Dermis blood vessel endothelial cell (primary cell): ENCODE results near the gene FAM98A. TPM values are rescaled to one million over a fixed set of nuclear protein-coding genes. Genes with fewer than 3 reads are reported as not detected.

Source experiments
- DNase-seq: peaks from one replicate; pipeline ENCODE4 v3.0.0; 2010
- total RNA-seq: library from RNA; depleted of rRNA; stranded (reverse); fragments of >200 nt; gene quantifications from 2 replicates; pipeline ENCODE4 v1.2.3, GENCODE V29; 2014

FAM98A gene
- total RNA-seq, 1 donor from 2014 or later: 102 TPM

DNA sequence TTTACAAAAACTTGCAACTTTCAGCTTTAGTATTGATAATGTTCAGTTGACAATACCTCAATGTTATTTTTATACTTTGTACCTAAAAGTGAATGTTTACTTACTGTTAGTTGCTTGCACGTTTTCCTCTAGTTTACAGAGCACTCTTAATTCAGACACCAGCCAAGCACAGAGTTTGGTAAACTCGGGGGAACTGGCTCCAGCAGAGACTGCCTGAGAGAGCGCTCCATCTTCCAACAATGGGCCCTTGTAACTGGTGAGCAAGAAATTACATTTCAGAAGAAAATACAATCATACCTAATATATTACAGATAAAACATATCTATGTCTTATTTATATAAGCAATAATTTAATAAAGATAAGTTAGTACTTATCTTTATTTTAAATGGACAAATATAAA is 3.7 kb downstream of the FAM98A start:
- DNase-seq: no peak

DNA sequence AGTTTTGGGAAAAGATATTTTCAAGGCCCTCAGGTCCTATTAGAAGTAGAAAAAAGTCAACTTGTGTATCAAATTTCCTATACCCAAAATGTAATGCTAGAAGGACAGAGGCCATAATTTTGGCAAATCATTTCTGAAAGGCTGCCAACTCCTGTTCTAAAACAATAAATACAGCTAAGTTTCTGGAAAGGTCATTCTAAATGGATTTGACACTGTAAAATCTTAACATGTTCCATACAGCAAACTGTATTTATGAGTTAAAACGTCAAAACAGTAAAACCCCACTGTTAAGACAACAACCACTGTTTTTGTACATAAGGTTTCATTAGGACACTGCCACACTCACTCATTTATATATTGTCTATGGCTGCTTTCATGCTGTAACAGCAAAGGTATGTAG is 9.7 kb downstream of the FAM98A start:
- DNase-seq: peak; percentile 11

- no peak for DNase-seq
Observed at GRCh38 chr2:33588232-33588631, 10.9 kb downstream of the FAM98A start.

- DNase-seq: no peak
Observed at GRCh38 chr2:33586766-33587165, 12.3 kb downstream of the FAM98A start.

DNA sequence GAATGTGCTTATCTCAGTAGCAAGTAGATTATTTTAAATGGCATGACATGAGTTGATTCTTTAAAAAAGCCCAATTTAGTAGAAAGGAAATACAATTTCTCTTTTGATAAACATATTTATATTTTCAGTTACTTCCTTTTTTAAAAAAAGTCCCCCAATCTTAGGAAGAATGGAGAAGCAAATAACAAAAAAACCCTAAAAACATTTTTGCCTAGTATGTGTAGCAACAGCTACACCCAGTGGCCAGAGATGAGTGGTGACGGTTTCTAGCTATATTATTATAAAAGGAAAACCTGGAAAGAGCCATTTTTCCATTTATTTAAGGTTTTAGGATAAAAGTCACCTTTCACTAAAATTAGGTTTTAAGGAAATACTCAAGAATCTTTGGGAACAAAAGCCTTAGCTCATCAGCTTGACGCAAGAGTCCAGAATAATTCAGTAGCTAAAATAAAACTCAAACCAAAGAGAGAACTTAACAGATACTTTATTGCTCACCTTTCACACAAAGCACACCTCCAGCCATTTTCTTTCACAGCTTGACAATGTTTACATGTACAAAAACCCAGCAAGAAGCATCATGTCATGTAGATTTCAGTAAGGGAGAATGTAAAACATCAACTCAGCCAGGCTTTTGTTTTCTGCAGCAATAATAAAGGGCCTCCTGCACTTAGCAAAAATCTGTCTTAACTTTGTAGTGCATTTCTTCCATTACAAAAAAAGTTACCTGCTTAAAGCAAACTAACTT is 15.7 kb downstream of the FAM98A start:
- peak; percentile 69 for DNase-seq

- no peak for DNase-seq
Observed at GRCh38 chr2:33581872-33582271, 17.2 kb downstream of the FAM98A start.

DNA sequence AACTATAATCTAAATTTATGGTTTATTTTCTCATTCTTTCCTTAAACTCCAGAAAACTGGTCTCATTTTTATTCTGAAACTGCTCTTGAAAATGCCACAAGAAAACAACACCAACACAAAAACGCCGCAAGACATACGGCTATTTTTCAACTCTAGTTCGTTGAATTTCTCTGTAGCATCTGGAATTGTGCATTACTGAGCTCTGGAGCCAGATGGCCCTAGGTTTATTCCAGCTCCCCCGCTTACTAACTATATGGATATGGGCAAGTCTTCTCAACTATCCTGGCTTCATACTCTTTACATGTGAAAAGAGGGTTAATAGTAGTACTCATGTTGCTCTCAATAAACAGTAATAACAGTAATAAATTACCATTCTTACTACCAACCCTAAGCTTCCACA is 19.9 kb downstream of the FAM98A start:
- DNase-seq: no peak

GRCh38 chr2:33577668-33578067 is 21.4 kb downstream of the FAM98A start:
- DNase-seq: peak; percentile 10

GRCh38 chr2:33577084-33577483 is 22.0 kb downstream of the FAM98A start:
- no peak for DNase-seq

DNA sequence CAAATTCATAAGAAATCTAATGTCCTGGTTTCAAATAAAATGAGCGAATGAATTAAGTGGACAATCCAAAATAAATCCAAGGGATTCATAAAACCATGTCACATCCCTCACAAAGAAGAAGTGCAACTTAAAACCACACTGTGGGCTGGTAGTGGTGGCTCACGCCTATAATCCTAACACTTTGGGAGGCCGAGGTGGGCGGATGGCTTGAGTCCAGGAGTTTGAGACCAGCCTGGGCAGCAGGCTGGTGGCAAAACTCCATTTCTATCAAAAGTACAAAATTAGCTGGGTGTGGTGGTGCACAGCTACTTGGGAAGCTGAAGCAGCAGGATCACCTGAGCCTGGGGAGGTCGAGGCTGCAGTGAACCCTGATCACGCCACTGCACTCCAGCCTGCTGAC is 25.4 kb downstream of the FAM98A start:
- DNase-seq: no peak

GRCh38 chr2:33570681-33571080 is 28.4 kb downstream of the FAM98A start:
- no peak for DNase-seq

GRCh38 chr2:33561872-33562271 is 37.2 kb downstream of the FAM98A start:
- DNase-seq: no peak

GRCh38 chr2:33560017-33560416 is 39.1 kb downstream of the FAM98A start:
- no peak for DNase-seq

DNA sequence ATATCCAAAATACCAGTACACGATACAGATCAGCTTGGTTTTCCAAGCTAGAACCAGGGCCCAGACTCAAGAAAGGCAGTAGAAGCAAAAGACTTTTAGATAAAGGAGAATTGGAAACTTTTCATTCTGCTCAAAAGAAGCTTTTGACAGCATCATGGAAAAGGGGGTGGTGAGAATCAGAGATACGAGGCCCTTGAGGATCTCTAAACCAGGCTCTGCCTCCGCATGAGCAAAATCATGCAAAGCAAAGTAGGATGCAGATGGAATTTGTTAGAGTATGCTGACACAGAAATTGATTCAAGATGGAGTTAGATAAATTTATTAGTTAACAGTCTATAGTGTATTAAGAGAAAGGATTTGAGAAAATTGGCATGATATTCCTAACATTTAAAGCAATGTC is 39.8 kb downstream of the FAM98A start:
- no peak for DNase-seq

DNA sequence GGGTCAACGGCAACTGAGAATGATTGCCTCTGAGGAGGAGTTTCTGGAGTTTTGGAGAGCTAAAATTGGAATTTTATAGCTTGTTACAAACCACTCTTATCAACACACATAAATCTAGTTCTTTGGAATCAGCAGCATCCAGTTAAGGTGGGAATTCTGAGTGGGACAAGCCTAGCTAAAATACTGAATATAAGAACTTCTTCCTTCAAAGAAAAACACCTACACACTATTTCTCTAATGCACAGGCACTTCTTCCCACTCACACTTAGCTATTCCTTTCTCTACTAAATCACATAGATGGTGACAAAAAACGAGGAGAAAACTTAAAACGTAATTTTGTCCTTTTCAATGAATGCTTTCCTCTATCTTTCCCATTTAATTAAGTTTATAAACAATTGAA is 43.4 kb downstream of the FAM98A start:
- no peak for DNase-seq

DNA sequence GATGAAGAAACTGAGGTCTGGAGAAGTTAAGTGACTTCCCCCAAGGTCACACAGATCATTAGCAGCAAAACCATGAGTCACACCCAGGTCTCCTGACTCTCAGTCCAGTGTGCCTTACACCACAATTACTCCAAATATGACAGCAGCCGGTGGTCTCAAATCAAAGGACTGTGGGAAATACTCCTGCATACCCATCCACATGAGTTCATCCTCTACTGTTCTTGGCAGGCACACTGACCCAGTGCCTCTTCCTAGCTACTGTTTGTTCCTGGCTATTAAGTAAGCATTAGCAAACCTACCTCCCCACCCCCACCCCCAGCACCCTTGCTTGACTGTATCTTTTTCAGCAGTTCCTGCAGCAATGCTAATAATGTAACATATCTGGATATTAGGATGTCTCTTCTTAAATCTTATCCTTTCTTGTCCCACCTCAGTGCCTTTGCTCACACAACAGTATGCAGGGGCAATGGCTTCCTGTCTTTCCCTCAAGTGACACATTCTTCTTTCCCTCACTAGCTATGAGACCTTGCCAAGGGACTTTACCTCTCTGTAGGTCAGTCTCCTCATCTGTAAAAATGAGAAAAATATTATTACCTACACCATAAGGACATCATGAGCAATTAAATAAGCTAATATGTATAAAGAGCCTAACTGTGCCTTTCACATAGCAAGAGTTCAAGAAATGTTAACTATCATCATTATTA is 46.2 kb downstream of the FAM98A start:
- peak; percentile 43 for DNase-seq

DNA sequence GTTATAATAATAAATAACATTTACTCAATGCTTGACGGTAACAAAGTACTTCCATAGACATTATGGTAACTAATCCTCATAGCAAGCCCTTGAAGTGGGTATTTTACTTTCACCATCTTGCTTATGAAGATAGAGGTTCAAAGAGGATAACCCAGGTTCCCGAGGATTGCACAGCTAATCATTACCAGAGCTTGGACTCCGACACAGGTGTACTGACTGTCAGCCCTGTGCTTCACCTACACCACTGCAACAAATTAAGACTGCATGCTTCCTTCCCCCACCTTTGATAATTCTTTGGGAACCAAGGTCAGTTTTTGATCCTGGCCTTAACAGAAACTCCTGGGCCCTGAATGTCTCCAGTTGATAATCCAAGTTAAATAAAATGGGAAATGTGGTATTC is 48.9 kb downstream of the FAM98A start:
- no peak for DNase-seq

DNA sequence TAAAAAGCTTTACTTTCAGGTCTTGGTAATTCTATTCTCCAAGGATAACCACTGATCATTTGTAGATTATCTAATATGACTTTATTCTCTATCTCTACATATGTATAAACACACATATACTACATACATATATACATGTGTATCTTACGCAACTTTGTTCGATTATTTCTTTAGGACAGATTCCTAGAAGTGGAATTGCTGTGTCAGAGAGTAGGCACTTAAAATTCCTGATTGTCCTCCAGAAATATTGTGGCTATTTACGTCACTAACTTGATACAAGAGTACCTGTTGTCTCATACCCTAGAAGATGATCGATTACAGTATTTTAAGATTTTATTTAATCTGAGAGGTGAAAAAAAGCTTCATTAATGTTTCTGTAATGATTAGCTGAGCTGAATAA is 57.9 kb downstream of the FAM98A start:
- DNase-seq: no peak

DNA sequence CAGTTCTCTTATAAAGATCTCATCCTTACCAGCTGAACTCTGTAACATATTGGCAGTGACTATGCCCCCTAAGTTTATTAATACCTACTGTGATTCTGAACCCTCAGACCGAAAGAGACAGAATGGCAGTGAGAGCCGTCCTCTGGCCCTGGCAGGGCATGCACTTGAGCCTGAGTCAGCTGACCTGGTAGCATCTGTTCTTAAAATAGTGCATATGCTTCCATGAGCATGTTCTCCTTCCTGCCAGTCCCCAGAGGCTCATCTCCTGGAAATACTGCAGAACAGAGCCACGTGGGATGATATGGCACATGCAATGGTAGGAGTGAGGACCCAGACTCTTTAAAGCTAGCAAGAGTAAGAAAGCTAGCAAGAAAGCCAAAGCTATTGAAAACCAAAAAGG is 63.7 kb downstream of the FAM98A start:
- no peak for DNase-seq

Other genes with a start within 250 kb of the FAM98A start
- gene RASGRP3, start 122.7 kb downstream of the FAM98A start, total RNA-seq: 202 and 255 TPM in 2 replicates